GM21360 (cell line): Measurements from ENCODE around the gene TRPM3.

Source experiments
- ATAC-seq: cut with Tn5 transposase; IDR thresholded peaks from one replicate; pipeline ENCODE4 v1.9.1; 2021; ENCODE audit warnings: mild to moderate bottlenecking, moderate library complexity; ENCODE audit not compliant: unreplicated experiment

TRPM3 gene

DNA sequence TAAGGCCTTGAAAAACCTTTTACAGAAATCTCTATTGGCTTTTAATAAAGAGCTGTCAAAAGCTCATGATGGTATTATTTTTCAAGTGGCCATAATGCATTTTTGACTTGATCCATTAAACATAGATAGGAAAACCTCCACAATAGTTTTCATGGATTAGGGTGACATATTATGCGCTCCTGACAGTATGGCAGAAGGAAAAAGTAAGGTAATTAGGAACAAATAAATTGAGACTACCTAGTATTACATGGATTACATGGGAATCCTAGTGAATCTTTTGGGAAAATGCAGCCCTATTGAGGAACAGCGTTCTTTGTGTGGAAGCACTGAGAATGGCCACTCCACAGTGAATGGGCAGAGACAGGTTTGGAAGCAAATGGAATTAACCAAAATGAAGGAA, 171.2 kb downstream of the TRPM3 start:
- ATAC-seq: no peak

GRCh38 chr9:70949239-70949638, 172.2 kb downstream of the TRPM3 start:
- ATAC-seq: no peak

DNA sequence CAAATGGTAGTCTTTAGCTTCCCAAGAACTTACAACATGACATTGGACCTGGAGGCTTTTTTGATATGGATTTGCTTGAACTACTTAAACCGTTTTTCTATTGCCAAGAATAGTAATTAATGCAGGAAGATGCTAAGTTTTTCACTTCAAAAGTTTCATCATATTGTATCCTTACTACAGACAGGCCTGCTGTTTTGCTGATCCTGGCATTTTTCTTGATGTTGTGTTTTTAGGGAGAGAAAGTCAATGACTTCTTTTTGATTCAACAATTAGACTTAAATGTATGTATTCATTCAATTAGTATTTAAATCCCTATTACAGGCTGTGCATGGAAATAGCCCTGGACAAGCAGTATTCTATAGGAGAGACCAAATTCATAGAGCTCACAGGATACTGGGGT, 172.7 kb downstream of the TRPM3 start:
- ATAC-seq: no peak

GRCh38 chr9:70947511-70947910, 173.9 kb downstream of the TRPM3 start:
- ATAC-seq: no peak

DNA sequence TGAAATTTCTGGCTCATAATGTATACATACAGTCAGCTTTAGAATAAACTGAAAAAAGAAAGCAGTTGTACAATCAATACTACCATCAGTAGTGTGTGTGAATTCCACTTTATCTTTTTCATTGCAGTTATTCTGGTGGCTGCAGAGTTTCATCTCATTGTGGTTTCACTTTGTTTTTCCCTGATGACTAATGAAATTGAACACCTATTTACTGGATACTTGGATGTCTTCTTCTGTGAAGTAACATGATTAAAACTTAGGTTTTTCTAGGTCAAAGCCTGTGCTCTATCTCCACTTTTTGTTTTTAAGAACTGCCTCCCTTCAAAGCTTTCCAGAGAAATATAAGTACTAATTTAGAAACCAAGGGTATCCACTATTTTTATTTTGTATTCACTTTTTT, 174.3 kb downstream of the TRPM3 start:
- no peak for ATAC-seq

DNA sequence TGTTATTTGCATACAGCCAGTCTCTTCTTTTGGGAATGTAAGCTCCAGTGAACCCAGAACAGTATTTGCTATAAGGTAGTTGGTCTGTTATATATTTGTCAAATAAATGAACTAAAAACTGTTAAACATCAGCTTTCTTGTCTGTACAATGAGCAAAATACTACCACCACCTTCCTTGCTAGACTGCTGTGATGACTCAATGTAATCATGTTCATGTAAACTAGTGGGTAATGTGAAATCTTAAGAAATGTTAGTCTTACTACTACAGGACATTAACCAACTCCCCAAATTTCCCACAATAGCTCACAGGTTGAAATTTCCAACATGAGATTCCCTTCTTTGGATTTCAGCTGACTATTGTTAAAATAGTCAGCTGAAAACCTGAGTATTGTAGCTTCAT, 176.1 kb downstream of the TRPM3 start:
- ATAC-seq: no peak

DNA sequence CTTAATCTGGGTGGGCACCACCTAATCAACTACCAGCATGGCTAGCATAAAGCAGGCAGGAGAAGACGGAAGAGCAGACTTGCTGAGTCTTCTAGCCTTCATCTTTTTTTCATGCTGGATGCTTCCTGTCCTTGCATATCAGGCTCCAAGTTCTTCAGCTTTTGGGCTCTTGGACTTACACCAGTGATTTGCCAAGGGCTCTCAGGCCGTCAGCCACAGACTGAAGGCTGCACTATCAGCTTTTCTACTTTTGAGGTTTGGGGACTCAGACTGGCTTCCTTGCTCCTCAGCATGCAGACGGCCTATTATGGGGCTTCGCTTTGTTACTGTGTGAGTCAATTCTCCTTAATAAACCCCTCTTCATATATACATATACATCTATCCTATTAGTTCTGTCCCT, 180.2 kb downstream of the TRPM3 start:
- ATAC-seq: no peak

DNA sequence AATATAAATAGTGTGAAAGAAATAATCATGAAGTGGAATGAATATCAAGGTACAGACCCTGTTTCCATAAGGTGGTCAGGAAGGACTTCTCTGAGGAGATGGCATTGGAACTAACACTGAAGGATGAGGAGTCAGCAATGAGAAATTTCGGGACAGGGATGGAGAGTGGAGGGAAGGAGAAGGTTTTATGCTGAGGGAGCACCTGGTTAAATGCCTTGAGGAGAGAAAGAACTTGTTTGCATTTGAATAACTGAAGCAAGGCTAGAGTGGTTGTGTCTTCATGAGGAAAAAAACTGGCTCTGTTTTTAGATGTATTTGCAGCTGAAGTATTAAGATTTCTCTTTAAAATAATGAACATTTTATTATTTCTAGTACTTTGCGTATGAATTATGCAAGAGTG, 180.8 kb downstream of the TRPM3 start:
- no peak for ATAC-seq

DNA sequence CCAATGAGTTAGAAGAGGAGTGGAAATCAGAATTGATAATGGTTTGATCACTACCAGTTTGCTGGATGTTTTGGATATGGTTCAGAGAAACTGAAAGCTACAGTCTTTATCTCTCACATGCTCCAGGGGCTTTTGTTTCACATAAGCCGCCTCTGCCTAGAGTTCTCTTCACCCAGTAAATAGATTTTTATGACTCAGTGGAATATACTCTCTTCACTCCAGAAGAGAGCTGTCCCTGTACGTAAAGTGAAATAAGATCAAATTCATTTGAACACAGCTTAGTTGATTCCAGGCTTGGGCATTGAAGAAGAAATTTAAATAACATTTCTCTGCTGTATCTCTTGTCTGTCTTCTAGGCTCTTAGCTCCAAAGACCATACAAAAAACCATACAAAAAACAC, 184.9 kb downstream of the TRPM3 start:
- no peak for ATAC-seq

GRCh38 chr9:70935856-70936255, 185.6 kb downstream of the TRPM3 start:
- ATAC-seq: no peak

- ATAC-seq: no peak
Measured at GRCh38 chr9:70934642-70935041, 186.8 kb downstream of the TRPM3 start.

GRCh38 chr9:70933321-70933720, 188.1 kb downstream of the TRPM3 start:
- ATAC-seq: no peak

GRCh38 chr9:70932097-70932496, 189.3 kb downstream of the TRPM3 start:
- no peak for ATAC-seq

DNA sequence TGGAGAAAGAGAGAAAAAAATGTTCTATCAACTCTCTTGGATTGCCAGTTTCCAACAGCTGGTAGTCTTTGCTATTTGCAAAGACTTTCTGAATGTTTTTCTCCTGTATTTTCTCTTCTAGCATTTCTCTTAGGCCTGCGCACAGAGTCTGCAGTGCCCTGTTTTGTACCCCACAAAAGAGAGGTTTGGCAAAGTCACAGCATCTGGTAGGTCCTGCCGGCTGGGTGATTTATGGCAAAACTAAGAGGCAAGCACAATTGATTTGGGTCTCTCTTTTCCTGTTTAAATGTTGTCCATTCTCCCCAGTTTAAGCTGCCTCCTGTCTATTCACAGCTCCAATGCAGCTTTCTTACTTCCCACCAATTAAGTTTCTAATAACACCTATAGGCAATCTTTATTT, 193.9 kb downstream of the TRPM3 start:
- ATAC-seq: no peak

GRCh38 chr9:70924895-70925547, 196.4 kb downstream of the TRPM3 start:
- peak; percentile 87 for ATAC-seq

- no peak for ATAC-seq
Measured at GRCh38 chr9:70924380-70924779, 197.0 kb downstream of the TRPM3 start.

DNA sequence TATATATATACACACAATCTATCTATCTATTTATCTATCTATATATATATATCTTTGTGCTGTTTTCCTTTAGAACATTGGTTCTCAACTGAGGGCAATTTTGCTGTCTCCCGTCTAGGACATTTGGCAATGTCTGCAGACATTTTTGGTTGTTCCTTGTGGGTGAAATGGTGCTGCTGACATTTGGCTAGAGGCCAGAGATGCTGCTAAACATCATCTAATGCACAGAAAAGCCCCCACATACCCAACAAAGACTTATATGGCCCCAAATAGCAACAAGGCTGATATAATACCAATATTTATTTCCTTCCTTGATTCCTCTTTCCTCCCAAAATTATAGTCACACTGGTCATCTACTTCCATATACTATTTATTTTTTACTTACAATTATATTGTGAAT, 197.5 kb downstream of the TRPM3 start:
- ATAC-seq: no peak

DNA sequence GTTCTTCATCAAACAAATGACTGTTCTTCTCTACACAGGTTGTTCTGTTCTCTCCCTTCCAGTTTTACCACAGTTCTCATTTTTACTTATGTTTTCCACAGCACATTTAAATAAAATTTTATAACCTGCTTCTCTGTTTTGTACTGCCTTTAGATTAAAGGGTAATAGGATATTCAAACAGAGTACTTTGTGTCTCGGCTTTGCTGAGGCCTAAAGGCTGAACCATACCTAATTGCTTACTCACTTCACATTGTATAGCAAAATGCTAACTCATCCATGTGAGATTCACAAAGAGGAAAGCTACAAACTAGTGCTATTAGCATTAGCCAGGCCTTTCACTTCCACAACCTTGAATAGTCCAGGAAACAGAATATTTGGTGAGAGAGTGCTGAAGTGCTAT, 200.3 kb downstream of the TRPM3 start:
- ATAC-seq: no peak

- no peak for ATAC-seq
Measured at GRCh38 chr9:70917277-70917676, 204.1 kb downstream of the TRPM3 start.

DNA sequence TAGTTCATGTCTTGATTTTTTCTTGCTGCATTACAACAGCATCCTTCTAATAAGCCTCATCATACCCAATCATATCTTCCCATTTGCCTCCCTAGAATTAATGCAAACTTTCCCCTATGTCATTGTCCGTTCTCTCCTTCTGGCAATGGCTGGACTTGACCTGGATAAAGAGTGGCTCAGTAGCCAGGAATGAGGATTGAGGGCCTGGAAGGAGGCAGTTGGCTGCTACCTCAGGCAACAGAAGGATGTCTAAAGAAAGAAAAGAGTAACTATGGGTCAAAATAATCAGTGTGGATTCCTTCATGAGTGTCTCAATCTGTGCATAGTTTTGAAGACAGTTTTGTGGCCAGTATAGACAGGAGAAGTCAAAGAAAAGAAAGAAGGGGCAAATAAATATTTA, 209.6 kb downstream of the TRPM3 start:
- ATAC-seq: no peak

DNA sequence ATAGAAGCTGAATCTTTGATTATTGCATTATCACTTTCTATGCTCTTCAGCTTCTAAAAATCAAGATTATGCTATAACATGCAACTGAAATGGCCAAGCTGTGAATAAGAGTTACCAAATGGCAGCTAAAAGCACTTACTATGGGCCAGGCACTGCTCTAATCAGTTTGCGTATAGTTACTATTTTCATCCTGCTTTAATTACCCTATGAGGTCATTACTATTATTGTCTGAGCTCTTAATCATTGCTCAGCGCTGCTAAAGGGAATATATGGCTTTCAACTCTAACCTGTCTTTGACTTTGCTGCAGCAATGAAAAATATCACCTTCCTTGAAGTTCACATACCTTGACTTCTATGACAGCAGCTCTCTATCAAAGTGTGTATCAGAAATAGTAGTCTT, 210.8 kb downstream of the TRPM3 start:
- no peak for ATAC-seq

GRCh38 chr9:70902692-70903131, 218.7 kb downstream of the TRPM3 start:
- no peak for ATAC-seq

DNA sequence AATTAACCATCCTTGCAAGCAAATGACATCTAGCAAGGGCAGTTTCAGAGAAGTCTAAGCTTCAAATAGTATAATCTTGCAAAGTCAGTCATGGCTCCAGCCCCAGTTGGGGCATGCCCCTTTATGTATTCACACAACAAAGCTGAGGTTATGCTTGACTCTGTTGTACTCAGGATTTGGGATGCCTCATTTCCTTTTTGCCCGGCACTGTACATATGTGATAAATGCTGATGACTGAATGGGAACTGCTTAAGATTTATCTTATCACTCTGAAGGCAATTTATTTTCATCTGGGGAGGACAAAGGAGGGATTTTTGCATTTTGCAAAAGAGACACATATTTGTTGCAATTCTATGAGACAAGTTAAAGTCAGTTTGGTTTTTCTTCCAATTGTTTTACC, 219.2 kb downstream of the TRPM3 start:
- no peak for ATAC-seq
